ENCODE measurements around the gene AOAH. TPM values are rescaled to one million over a fixed set of nuclear protein-coding genes. Genes with fewer than 3 reads are reported as not detected.
A peak's percentile ranks its signal among the peaks of the same experiment; 100 is the strongest.

AOAH gene
- total RNA-seq, 1 experiment from 2014 or later = not detected

GRCh38 chr7:36692456-36692855, 31.8 kb downstream of the AOAH start:
- no peak for DNase-seq (ENCODE audit: low spot score)

- DNase-seq (ENCODE audit: low spot score) = no peak
Observed at GRCh38 chr7:36691983-36692382, 32.3 kb downstream of the AOAH start.

- DNase-seq (ENCODE audit: low spot score) = no peak
Observed at GRCh38 chr7:36690514-36691187, 33.6 kb downstream of the AOAH start.

- DNase-seq (ENCODE audit: low spot score) = no peak
Observed at GRCh38 chr7:36690041-36690440, 34.3 kb downstream of the AOAH start.

- DNase-seq (ENCODE audit: low spot score) = no peak
Observed at GRCh38 chr7:36686499-36686898, 37.8 kb downstream of the AOAH start.

- no peak for DNase-seq (ENCODE audit: low spot score)
Observed at GRCh38 chr7:36684954-36685353, 39.3 kb downstream of the AOAH start.

GRCh38 chr7:36683695-36684357, 40.5 kb downstream of the AOAH start:
- no peak for DNase-seq (ENCODE audit: low spot score)

GRCh38 chr7:36683111-36683510, 41.2 kb downstream of the AOAH start:
- no peak for DNase-seq (ENCODE audit: low spot score)

GRCh38 chr7:36682102-36682501, 42.2 kb downstream of the AOAH start:
- no peak for DNase-seq (ENCODE audit: low spot score)

- no peak for DNase-seq (ENCODE audit: low spot score)
Observed at GRCh38 chr7:36677769-36678437, 46.4 kb downstream of the AOAH start.

- no peak for DNase-seq (ENCODE audit: low spot score)
Observed at GRCh38 chr7:36673703-36674102, 50.6 kb downstream of the AOAH start.

GRCh38 chr7:36671432-36671829, 52.9 kb downstream of the AOAH start:
- no peak for DNase-seq (ENCODE audit: low spot score)

GRCh38 chr7:36670585-36671431, 53.5 kb downstream of the AOAH start:
- DNase-seq (ENCODE audit: low spot score) = peak; percentile 89

GRCh38 chr7:36668750-36669149, 55.5 kb downstream of the AOAH start:
- no peak for DNase-seq (ENCODE audit: low spot score)

GRCh38 chr7:36668080-36668479, 56.2 kb downstream of the AOAH start:
- no peak for DNase-seq (ENCODE audit: low spot score)

GRCh38 chr7:36667007-36667745, 57.1 kb downstream of the AOAH start:
- no peak for DNase-seq (ENCODE audit: low spot score)

GRCh38 chr7:36663481-36663880, 60.8 kb downstream of the AOAH start:
- no peak for DNase-seq (ENCODE audit: low spot score)

GRCh38 chr7:36661135-36661840, 63.0 kb downstream of the AOAH start:
- DNase-seq (ENCODE audit: low spot score) = peak; percentile 40

GRCh38 chr7:36659638-36660341, 64.5 kb downstream of the AOAH start:
- DNase-seq (ENCODE audit: low spot score) = no peak

GRCh38 chr7:36659172-36659516, 65.2 kb downstream of the AOAH start:
- DNase-seq (ENCODE audit: low spot score) = no peak

Data from HT-29 (cell line).